ENCODE measurements around the gene LRFN3.
A peak's percentile ranks its signal among the peaks of the same experiment; 100 is the strongest.
"Not testable (repeated sequence)": the region's sequence is repeated elsewhere in the genome, so short reads cannot be mapped to it uniquely, and the experiment has no call there.

LRFN3 gene

GRCh38 chr19:35908010-35908441, 28.1 kb upstream of the LRFN3 start, which contains the start of gene TYROBP:
Gene TYROBP (minus strand): TSS chr19:35908295. CDS start chr19:35908228, 67 bp downstream.
- no peak for DNase-seq

GRCh38 chr19:35908973-35909683, 27.0 kb upstream of the LRFN3 start:
- no peak for DNase-seq

- DNase-seq, result no peak
These were observed 26.5 kb upstream of the LRFN3 start for GRCh38 chr19:35909684-35910035.

GRCh38 chr19:35910355-35910754, 25.8 kb upstream of the LRFN3 start:
- DNase-seq, result not testable (repeated sequence)

- DNase-seq, result no peak
These were observed 25.0 kb upstream of the LRFN3 start for GRCh38 chr19:35911173-35911572.

GRCh38 chr19:35911790-35912189, 24.4 kb upstream of the LRFN3 start:
- DNase-seq, result no peak

GRCh38 chr19:35913589-35913988, 22.6 kb upstream of the LRFN3 start:
- DNase-seq, result no peak

- no peak for DNase-seq
These were observed 20.7 kb upstream of the LRFN3 start for GRCh38 chr19:35915443-35915842.

GRCh38 chr19:35919306-35919705, 16.9 kb upstream of the LRFN3 start:
- no peak for DNase-seq

- DNase-seq, result no peak
These were observed 15.2 kb upstream of the LRFN3 start for GRCh38 chr19:35921012-35921411.

GRCh38 chr19:35925501-35925900, 10.7 kb upstream of the LRFN3 start:
- no peak for DNase-seq

GRCh38 chr19:35928507-35928906, 7.7 kb upstream of the LRFN3 start:
- DNase-seq, result no peak

GRCh38 chr19:35929876-35930275, 6.3 kb upstream of the LRFN3 start:
- DNase-seq, result no peak

- DNase-seq, result peak; percentile 93 to 99 (median 97)
These were observed 4.9 kb upstream of the LRFN3 start for GRCh38 chr19:35931161-35931873.

GRCh38 chr19:35931874-35932202, 4.3 kb upstream of the LRFN3 start:
- no peak for DNase-seq

GRCh38 chr19:35932291-35932936, 3.8 kb upstream of the LRFN3 start:
- no peak for DNase-seq

- no peak for DNase-seq
These were observed 629 bp downstream of the LRFN3 start for GRCh38 chr19:35936738-35937268.

- peak in 1 of 4 experiments; percentile 8 for DNase-seq
These were observed 1.4 kb downstream of the LRFN3 start for GRCh38 chr19:35937345-35938281.

- DNase-seq, result no peak
These were observed 2.4 kb downstream of the LRFN3 start for GRCh38 chr19:35938282-35939224.

GRCh38 chr19:35939307-35940077, 3.3 kb downstream of the LRFN3 start:
- no peak for DNase-seq

Data from activated naive CD4-positive, alpha-beta T cell (primary cell).